Prostate gland (tissue), 2 donors: ENCODE results near the gene ZBTB37. TPM values are rescaled to one million over a fixed set of nuclear protein-coding genes. Genes with fewer than 3 reads are reported as not detected.
"Not testable (repeated sequence)": the region's sequence is repeated elsewhere in the genome, so short reads cannot be mapped to it uniquely, and the experiment has no call there.

Experiments
- DNase-seq: peaks from one replicate; pipeline ENCODE4 v3.0.0-alpha.2; 2019; ENCODE audit warnings: low spot score
- H3K27ac ChIP-seq, 2 donors: fragments of 200-600 bp; sonication (generic); 2 replicates each; pipeline ENCODE4 v1.5.1; 2017 to 2019
- H3K27me3 ChIP-seq: fragments of 200-600 bp; sonication (generic); replicated peaks from 2 replicates; pipeline ENCODE4 v1.5.1; 2019; ENCODE audit not compliant: insufficient read depth
- H3K36me3 ChIP-seq, 2 donors: fragments of 200-600 bp; sonication (generic); 1 replicate in 1 of 2; 2 replicates in 1 of 2; pipeline versions ENCODE4 v1.5.1 to v1.8.1; 2017 to 2019
- H3K4me1 ChIP-seq: fragments of 200-600 bp; sonication (generic); replicated peaks from 2 replicates; pipeline ENCODE4 v1.5.1; 2019
- H3K4me3 ChIP-seq, 2 donors: fragments of 200-600 bp; sonication (generic); 2 replicates each; pipeline ENCODE4 v1.5.1; 2017 to 2019
- H3K9me3 ChIP-seq: fragments of 200-600 bp; sonication (generic); 2 replicates; pipeline ENCODE4 v1.5.1; 2017
- CTCF ChIP-seq, 4 experiments: fragments of 200-600 bp in 2 of 4; fragments of 450-650 bp in 2 of 4; sonication (generic) in 2 of 4; IDR thresholded peaks; 1 replicate in 3 of 4; 2 replicates in 1 of 4; pipeline ENCODE4 v1.5.1; 2016 to 2019; ENCODE audit warnings: antibody characterized with exemption in 4 of 4, mild to moderate bottlenecking in 2 of 4, moderate library complexity in 2 of 4
- POLR2A ChIP-seq: fragments of 450-650 bp; IDR thresholded peaks from one replicate; pipeline ENCODE4 v1.6.1; 2016; ENCODE audit warnings: antibody characterized with exemption, mild to moderate bottlenecking
- POLR2AphosphoS5 ChIP-seq: sonication (generic); formaldehyde crosslinking; IDR thresholded peaks from one replicate; pipeline ENCODE4 v1.6.1; 2017; ENCODE audit warnings: antibody characterized with exemption
- WGBS: methylation state at CpG from one replicate; pipeline ENCODE4 v1.1.5; 2018; 5-methylcytosine and 5-hydroxymethylcytosine counted together
- intact Hi-C: fragments of 100-400 bp; cut with DNase I; formaldehyde crosslinking; loops from one replicate; pipeline ENCODE4 v1.14.2; 2022
- total RNA-seq, 2 donors: library from RNA; depleted of rRNA; stranded (reverse); fragments of >200 nt; gene quantifications; one replicate each; pipeline ENCODE4 v1.1.0, GENCODE V29; 2016

ZBTB37 gene
- total RNA-seq, 2 donors from 2014 or later = 6.6 to 14.7 TPM

DNA sequence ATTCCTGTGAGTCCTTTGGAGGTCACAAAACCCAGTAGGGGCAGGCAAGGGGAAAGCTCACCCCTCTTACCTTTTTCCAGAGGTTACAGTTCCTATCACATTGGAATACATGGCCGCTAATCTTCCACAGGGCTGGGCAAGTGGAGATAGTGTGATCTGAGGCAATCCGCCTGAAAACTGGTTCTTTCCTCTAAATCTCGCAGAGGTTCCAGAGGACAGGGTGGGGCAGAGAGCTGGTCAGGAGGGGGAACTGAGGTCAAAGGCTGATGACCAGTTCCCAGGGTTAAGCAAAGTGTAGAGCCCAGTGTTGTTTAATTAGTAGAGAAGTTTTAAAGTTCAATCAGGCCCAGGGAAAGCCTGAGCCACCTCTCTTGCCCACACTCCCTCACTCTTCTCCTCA, 49.0 kb downstream of the ZBTB37 start, which contains the start of gene SERPINC1:
Gene SERPINC1 (minus strand): TSS at position 179 of the 400 bp plus-strand sequence. CDS start 68 bp downstream, at position 111.
- TF ChIP-seq POLR2A (no peak), CTCF (IDR thresholded peaks at IDR 0.05) (no peak), POLR2AphosphoS5 (no peak)

DNA sequence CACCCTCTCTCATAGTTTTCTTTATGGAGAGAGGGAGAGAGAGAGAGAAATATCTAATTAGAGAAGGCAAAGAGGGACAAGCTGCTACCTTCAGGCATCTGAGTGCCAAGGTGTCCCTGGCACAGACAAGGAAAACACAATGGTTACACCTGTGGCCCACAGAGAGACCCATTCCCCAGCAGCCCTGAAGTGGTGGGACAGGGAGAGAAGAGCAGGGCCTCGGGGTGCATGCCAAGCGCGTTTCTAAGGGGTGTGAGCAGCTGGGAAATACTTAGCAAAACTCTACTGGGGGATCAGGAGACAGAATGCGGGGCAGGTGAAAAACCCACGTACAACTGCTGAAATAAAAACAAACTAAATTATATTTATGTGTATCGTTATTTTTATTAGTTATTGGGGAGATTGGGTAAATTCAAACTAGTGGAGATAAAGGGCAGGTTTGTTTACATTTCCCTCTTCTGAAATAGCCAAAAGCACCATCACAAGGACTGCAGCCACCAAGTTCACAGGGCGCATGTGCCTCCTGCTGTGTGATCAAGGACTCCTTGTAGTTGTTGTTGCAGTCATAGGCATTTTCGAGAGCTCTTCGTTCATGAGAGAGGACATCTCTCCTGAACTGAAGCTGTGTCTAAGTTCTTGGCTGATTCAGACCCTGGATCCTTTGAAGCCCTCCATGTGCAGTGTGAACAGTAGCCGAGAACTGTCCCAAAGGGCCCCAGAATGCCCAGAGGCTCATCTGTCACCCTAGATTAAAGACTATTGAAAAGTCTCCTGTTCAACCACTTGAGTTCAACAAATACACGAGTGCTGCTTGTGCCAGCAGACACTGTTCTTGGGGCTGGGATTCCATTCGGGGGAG, 49.7 kb downstream of the ZBTB37 start:
- DNase-seq = no peak
- no peak for TF ChIP-seq POLR2AphosphoS5
- no peak for TF ChIP-seq CTCF (IDR thresholded peaks at IDR 0.05)
- TF ChIP-seq POLR2A = no peak
- 79% methylated on average over 12 of the region's 12 CpGs for WGBS
- Histone ChIP-seq H3K9me3 (no peaks in the 10 kb centered on the region), H3K36me3 (no peaks in the 10 kb centered on the region), H3K27me3 (no peaks in the 10 kb centered on the region), H3K4me1 (no peaks in the 10 kb centered on the region), H3K27ac (no peak overlapping the region), H3K4me3 (no peak overlapping the region)
- intact Hi-C loops = no loop called here

More for the DNA sequence above, 49.0 kb downstream of the ZBTB37 start, which contains the start of gene SERPINC1:
- Histone ChIP-seq H3K4me3 (no peak within 1 kb of the TSS), H3K27ac (no peak within 1 kb of the TSS), H3K36me3 (no peaks in the 10 kb centered on the region), H3K9me3 (no peaks in the 10 kb centered on the region), H3K4me1 (no peaks in the 10 kb centered on the region), H3K27me3 (no peaks in the 10 kb centered on the region)
- no peak for DNase-seq
- intact Hi-C loops = no loop called here
- 90% methylated on average over 3 of the region's 3 CpGs for WGBS

- H3K4me1 ChIP-seq = peaks cover 3% of the 10 kb centered on the region
- H3K27ac ChIP-seq = no peak overlapping the region
- DNase-seq = no peak
- H3K9me3 ChIP-seq = no peaks in the 10 kb centered on the region
- 83% methylated on average over 5 of the region's 5 CpGs for WGBS
- no peaks in the 10 kb centered on the region for H3K27me3 ChIP-seq
- H3K4me3 ChIP-seq = no peak overlapping the region
- no peaks in the 10 kb centered on the region for H3K36me3 ChIP-seq
- intact Hi-C loops = no loop called here
- TF ChIP-seq POLR2A = no peak
- TF ChIP-seq CTCF (IDR thresholded peaks at IDR 0.05) = no peak
- no peak for TF ChIP-seq POLR2AphosphoS5
Measured at GRCh38 chr1:173920861-173921260, 52.7 kb downstream of the ZBTB37 start.

DNA sequence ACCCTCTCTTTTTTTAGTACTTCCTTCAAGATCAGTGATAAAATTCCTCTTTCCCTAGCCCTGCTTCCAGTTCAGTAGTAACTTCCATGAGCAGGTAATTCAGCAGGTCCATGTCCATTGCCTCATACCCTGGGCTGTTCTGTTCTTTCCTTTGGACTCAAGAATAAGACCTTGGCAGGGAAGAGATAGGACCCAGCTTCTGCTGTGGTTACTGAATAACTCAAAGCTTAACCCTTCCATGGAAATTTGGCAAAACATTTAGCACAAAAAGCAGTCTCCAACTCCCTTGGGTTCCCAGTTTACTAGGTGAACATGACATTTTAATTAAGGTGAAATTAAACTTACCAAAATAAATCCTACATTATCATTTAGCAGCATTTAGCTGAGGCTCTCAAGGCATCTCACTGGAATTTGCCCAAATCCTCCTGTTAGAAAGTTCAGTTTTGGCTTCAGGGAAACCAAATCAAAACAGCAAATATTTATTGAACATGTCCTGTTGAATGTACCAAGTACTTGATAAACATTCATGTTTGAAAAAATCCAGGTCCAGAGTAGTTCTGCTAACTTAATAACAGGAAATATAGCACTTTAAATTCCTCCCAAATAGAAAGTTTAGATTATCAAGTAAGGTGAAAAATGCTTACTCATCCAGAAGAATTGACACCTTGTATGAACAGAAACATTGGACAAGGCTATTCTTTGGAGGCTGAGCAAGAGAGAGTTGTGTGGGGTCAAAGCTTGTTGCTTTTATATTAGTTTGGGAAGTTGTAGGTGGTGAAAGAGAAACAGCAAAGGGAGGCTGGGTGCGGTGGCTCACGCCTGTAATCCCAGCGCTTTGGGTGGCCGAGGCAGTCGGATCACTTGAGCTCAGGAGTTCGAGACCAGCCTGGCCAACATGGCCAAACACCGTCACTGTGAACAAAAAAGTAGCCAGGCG, 57.4 kb downstream of the ZBTB37 start:
- 94% methylated on average over 8 of the region's 8 CpGs for WGBS
- no peak overlapping the region for H3K27ac ChIP-seq
- no peak for DNase-seq
- peaks cover 3% of the 10 kb centered on the region for H3K4me1 ChIP-seq
- no peak overlapping the region for H3K4me3 ChIP-seq
- no peak for TF ChIP-seq POLR2AphosphoS5
- no peaks in the 10 kb centered on the region for H3K9me3 ChIP-seq
- no peaks in the 10 kb centered on the region for H3K36me3 ChIP-seq
- intact Hi-C loops = no loop called here
- no peaks in the 10 kb centered on the region for H3K27me3 ChIP-seq

DNA sequence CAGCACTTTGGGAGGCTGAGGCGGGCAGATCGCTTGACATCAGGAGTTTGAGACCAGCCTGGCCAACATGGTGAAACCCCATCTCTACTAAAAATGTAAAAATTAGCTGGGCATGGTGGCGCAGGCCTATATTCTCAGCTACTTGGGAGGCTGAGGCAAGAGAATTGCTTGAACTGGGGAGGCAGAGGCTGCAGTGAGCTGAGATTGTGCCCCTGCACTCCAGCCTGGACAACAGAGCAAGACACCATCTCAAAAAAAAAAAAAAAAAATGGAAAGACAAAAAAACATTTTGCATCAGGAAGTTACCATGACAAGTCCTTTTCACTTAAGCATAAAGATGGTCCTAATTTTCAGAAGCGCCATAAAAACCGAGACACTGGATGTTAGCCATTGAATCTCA, 62.4 kb downstream of the ZBTB37 start:
- H3K4me1 ChIP-seq, H3K36me3 ChIP-seq, H3K9me3 ChIP-seq, DNase-seq, H3K4me3 ChIP-seq, intact Hi-C loops, H3K27me3 ChIP-seq, H3K27ac ChIP-seq: not testable (repeated sequence)
- 93% methylated on average over 5 of the region's 5 CpGs for WGBS
